HCT116 (cell line): ENCODE measurements around the gene TMED10. TPM values are rescaled to one million over a fixed set of nuclear protein-coding genes. Genes with fewer than 3 reads are reported as not detected.

Experiments
- ATAC-seq: fragments of 200-7000 bp; cut with Tn5 transposase; 2 replicates; pipeline ENCODE4 v1.9.1; 2020; ENCODE audit warnings: mild to moderate bottlenecking, moderate library complexity
- BruUV-seq: library from RNA; stranded (reverse); fragments of 400-500 nt; replicated peaks from 2 replicates; lab custom pipeline; 2021; lab: Mats Ljungman, UMichigan
- CTCF ChIA-PET: fragments of 300-600 bp; sonication (Branson Sonifier 250); formaldehyde crosslinking; loops from one replicate; lab custom pipeline; 2021; ENCODE audit warnings: antibody characterized with exemption; lab: Charles Lee
- POLR2A ChIA-PET: fragments of 300-600, 350-600 bp; sonication (Branson Sonifier 250); formaldehyde crosslinking; loops from one replicate; lab custom pipeline; 2021; ENCODE audit warnings: antibody characterized with exemption; lab: Charles Lee
- RAD21 ChIA-PET, 2 experiments: fragments of 300-600 bp; sonication (Branson Sonifier 250); formaldehyde crosslinking; loops; one replicate each; lab custom pipeline; 2023; ENCODE audit warnings: low total read pairs in 2 of 2; ENCODE audit not compliant: uncharacterized antibody in 2 of 2, unreplicated experiment in 2 of 2, low non-redundant PET in 1 of 2; lab: Charles Lee
- DNase-seq: peaks from one replicate; pipeline ENCODE4 v3.0.0-alpha.2; 2010; ENCODE audit warnings: low read depth, low spot score
- H2AFZ ChIP-seq: fragments of 200-600 bp; shearing (Covaris generic), sonication (generic); 2 replicates; pipeline ENCODE4 v1.6.1; 2017; ENCODE audit warnings: low read depth, mixed run types, mixed read lengths, antibody characterized with exemption, low read length; ENCODE audit not compliant: poor library complexity, severe bottlenecking
- H3K27ac ChIP-seq: 2 replicates; pipeline ENCODE4 v1.5.1; 2012; ENCODE audit warnings: low read depth, low read length
- H3K27me3 ChIP-seq: fragments of 200-600 bp; sonication (generic); 2 replicates; pipeline ENCODE4 v1.6.1; 2016; ENCODE audit warnings: mixed run types, low read length, mixed read lengths; ENCODE audit not compliant: insufficient read depth
- H3K36me3 ChIP-seq, 2 experiments: fragments of 200-500 bp in 1 of 2; fragments of 200-600 bp in 1 of 2; sonication (Bioruptor generic) in 1 of 2; sonication (generic) in 1 of 2; 2 replicates each; pipeline versions ENCODE4 v1.5.1 to v1.6.1; 2014 to 2016; ENCODE audit warnings: low read length in 2 of 2, inconsistent platforms in 1 of 2, mixed read lengths in 1 of 2, mixed run types in 1 of 2; ENCODE audit not compliant: insufficient read depth in 2 of 2, control insufficient read depth in 1 of 2
- H3K4me1 ChIP-seq, 2 experiments: fragments of 200-600 bp in 1 of 2; sonication (generic) in 1 of 2; 2 replicates each; pipeline versions ENCODE4 v1.5.1 to v1.6.1; 2012 to 2017; ENCODE audit warnings: low read length in 2 of 2, inconsistent platforms in 1 of 2, mild to moderate bottlenecking in 1 of 2, mixed read lengths in 1 of 2, mixed run types in 1 of 2, moderate library complexity in 1 of 2; ENCODE audit not compliant: insufficient read depth in 2 of 2, control insufficient read depth in 1 of 2
- H3K4me2 ChIP-seq: fragments of 200-600 bp; sonication (generic); 2 replicates; pipeline ENCODE4 v1.6.1; 2017; ENCODE audit warnings: mixed run types, low read length, mixed read lengths
- H3K4me3 ChIP-seq, 2 experiments: fragments of 200-600 bp in 1 of 2; sonication (generic) in 1 of 2; replicated peaks in 1 of 2; 2 replicates each; pipeline ENCODE4 v1.5.1; 2011 to 2016; ENCODE audit warnings: low read length in 2 of 2, control low read depth in 1 of 2, low read depth in 1 of 2, mild to moderate bottlenecking in 1 of 2, mixed read lengths in 1 of 2, mixed run types in 1 of 2
- H3K79me2 ChIP-seq: fragments of 200-600 bp; sonication (generic); 2 replicates; pipeline ENCODE4 v1.6.1; 2017; ENCODE audit warnings: mild to moderate bottlenecking, mixed run types, low read length, moderate library complexity, mixed read lengths; ENCODE audit not compliant: insufficient read depth
- H3K9ac ChIP-seq: fragments of 200-600 bp; sonication (generic); 2 replicates; pipeline ENCODE4 v1.6.1; 2016; ENCODE audit warnings: low read length, mixed read lengths
- H3K9me2 ChIP-seq: fragments of 200-600 bp; sonication (generic), shearing (Covaris generic); 2 replicates; pipeline ENCODE4 v1.6.1; 2017; ENCODE audit warnings: mixed run types, mild to moderate bottlenecking, moderate library complexity; ENCODE audit not compliant: insufficient read depth
- H3K9me3 ChIP-seq, 2 experiments: fragments of 200-500 bp in 1 of 2; fragments of 200-600 bp in 1 of 2; sonication (Bioruptor generic) in 1 of 2; sonication (generic) in 1 of 2; 2 replicates each; pipeline ENCODE4 v1.6.1; 2014 to 2017; ENCODE audit warnings: low read length in 2 of 2, mixed read lengths in 2 of 2, inconsistent platforms in 1 of 2, low read depth in 1 of 2, mild to moderate bottlenecking in 1 of 2, mixed run types in 1 of 2, moderate library complexity in 1 of 2; ENCODE audit not compliant: control insufficient read depth in 1 of 2, insufficient read depth in 1 of 2
- H4K20me1 ChIP-seq: fragments of 200-600 bp; sonication (generic), shearing (Covaris generic); 2 replicates; pipeline ENCODE4 v1.6.1; 2017; ENCODE audit warnings: mixed run types, mild to moderate bottlenecking, moderate library complexity; ENCODE audit not compliant: insufficient read depth
- CBX3 ChIP-seq: IDR thresholded peaks from 2 replicates; pipeline ENCODE4 v1.6.1; 2012; ENCODE audit warnings: low read depth
- CEBPB ChIP-seq: IDR thresholded peaks from 2 replicates; pipeline ENCODE4 v1.6.1; 2012; ENCODE audit warnings: low read depth
- ELF1 ChIP-seq: IDR thresholded peaks from 2 replicates; pipeline ENCODE4 v1.6.1; 2012; ENCODE audit warnings: low read depth, borderline replicate concordance
- EZH2 ChIP-seq: fragments of 200-600 bp; sonication (generic); IDR thresholded peaks from 2 replicates; pipeline ENCODE4 v1.6.1; 2017; ENCODE audit warnings: antibody characterized with exemption, mixed run types
- FOSL1 ChIP-seq: IDR thresholded peaks from 2 replicates; pipeline ENCODE4 v1.6.1; 2012; ENCODE audit warnings: low read depth
- JUND ChIP-seq: IDR thresholded peaks from 2 replicates; pipeline ENCODE4 v1.6.1; 2012
- POLR2A ChIP-seq: IDR thresholded peaks from 2 replicates; pipeline ENCODE4 v1.7.0; 2011; ENCODE audit warnings: borderline replicate concordance; ENCODE audit not compliant: insufficient read depth, insufficient read length; ENCODE audit errors: extremely low read depth
- POLR2AphosphoS5 ChIP-seq: IDR thresholded peaks from 2 replicates; pipeline ENCODE4 v1.6.1; 2011; ENCODE audit warnings: mild to moderate bottlenecking, low read depth, low read length, moderate library complexity
- SIN3A ChIP-seq: IDR thresholded peaks from 2 replicates; pipeline ENCODE4 v1.6.1; 2012; ENCODE audit warnings: low read depth
- SP1 ChIP-seq: IDR thresholded peaks from 2 replicates; pipeline ENCODE4 v1.6.1; 2012; ENCODE audit warnings: low read depth
- SRF ChIP-seq: IDR thresholded peaks from 2 replicates; pipeline ENCODE4 v1.6.1; 2012; ENCODE audit warnings: low read depth
- YY1 ChIP-seq: IDR thresholded peaks from 2 replicates; pipeline ENCODE4 v1.6.1; 2011; ENCODE audit warnings: low read length, low read depth, moderate library complexity, mild to moderate bottlenecking; ENCODE audit not compliant: insufficient replicate concordance; ENCODE audit errors: extremely low read depth
- ZFX ChIP-seq: fragments of 450-650 bp; IDR thresholded peaks from 2 replicates; pipeline ENCODE4 v1.6.1; 2017
- ZNF274 ChIP-seq: fragments of 200-500 bp; sonication (Bioruptor generic); IDR thresholded peaks from 2 replicates; pipeline ENCODE4 v1.6.1; 2014; ENCODE audit warnings: mild to moderate bottlenecking, low read depth, low read length, inconsistent platforms
- intact Hi-C: fragments of 100-400 bp; cut with micrococcal nuclease; formaldehyde crosslinking; loops from 2 replicates; pipeline ENCODE4 v1.10.0; 2022
- total RNA-seq: library from RNA; stranded (reverse); gene quantifications from one replicate; pipeline ENCODE4 v1.2.1, GENCODE V29; 2021; ENCODE audit not compliant: unreplicated experiment
- TF ChIP-seq, protein P1 (sequence below), 3 experiments: fragments of 200-600 bp in 1 of 3; sonication (generic) in 1 of 3; IDR thresholded peaks in 2 of 3; conservative IDR thresholded peaks in 1 of 3; 2 replicates each; pipeline ENCODE4 v1.5.1; 2012 to 2017; ENCODE audit warnings: low read depth in 2 of 3, low read length in 2 of 3, antibody characterized with exemption in 1 of 3, borderline replicate concordance in 1 of 3, control low read depth in 1 of 3, mild to moderate bottlenecking in 1 of 3, mixed read lengths in 1 of 3, mixed run types in 1 of 3, moderate library complexity in 1 of 3; ENCODE audit not compliant: insufficient read depth in 1 of 3
- TF ChIP-seq, protein P2 (sequence below): IDR thresholded peaks from 2 replicates; pipeline ENCODE4 v1.6.1; 2012
- TF ChIP-seq, protein P3 (sequence below): IDR thresholded peaks from 2 replicates; pipeline ENCODE4 v1.6.1; 2012; ENCODE audit warnings: low read depth

The TMED10 gene
- total RNA-seq, 1 experiment from 2014 or later = 303 TPM

DNA sequence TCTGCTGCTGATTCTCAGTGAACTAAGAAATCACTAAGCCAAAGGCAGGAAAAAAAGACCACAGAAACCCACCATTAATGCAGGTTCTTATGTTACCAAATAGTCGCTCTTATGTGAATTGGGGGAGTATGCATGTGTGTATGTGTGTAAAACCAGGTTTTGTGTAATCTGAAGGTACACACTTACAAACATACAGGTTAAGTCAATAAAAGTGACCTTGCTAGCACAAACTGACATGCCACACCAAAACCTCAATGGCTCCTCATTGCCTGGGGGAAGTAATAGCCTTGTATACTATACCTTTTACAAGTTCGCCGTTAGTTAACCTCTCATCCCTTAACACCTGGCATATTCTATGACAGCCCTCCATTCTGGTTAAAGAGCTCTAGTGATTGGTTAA, 29.8 kb upstream of the TMED10 start (continued):
- TF ChIP-seq, protein P1, sequence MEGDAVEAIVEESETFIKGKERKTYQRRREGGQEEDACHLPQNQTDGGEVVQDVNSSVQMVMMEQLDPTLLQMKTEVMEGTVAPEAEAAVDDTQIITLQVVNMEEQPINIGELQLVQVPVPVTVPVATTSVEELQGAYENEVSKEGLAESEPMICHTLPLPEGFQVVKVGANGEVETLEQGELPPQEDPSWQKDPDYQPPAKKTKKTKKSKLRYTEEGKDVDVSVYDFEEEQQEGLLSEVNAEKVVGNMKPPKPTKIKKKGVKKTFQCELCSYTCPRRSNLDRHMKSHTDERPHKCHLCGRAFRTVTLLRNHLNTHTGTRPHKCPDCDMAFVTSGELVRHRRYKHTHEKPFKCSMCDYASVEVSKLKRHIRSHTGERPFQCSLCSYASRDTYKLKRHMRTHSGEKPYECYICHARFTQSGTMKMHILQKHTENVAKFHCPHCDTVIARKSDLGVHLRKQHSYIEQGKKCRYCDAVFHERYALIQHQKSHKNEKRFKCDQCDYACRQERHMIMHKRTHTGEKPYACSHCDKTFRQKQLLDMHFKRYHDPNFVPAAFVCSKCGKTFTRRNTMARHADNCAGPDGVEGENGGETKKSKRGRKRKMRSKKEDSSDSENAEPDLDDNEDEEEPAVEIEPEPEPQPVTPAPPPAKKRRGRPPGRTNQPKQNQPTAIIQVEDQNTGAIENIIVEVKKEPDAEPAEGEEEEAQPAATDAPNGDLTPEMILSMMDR (IDR thresholded peaks at IDR 0.05 in 2 of 3, conservative IDR thresholded peaks at IDR 0.05 in 1 of 3; ENCODE audit: borderline replicate concordance in 1 of 3, insufficient read depth in 1 of 3, low read depth in 2 of 3, low read length in 2 of 3) = no peak
- TF ChIP-seq CBX3 (no peak), FOSL1 (no peak), JUND (no peak), EZH2 (no peak), ZFX (no peak), YY1 (no peak), ELF1 (no peak), SP1 (no peak), POLR2AphosphoS5 (no peak), ZNF274 (no peak)
- TF ChIP-seq, protein P2, sequence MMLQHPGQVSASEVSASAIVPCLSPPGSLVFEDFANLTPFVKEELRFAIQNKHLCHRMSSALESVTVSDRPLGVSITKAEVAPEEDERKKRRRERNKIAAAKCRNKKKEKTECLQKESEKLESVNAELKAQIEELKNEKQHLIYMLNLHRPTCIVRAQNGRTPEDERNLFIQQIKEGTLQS = no peak

DNA sequence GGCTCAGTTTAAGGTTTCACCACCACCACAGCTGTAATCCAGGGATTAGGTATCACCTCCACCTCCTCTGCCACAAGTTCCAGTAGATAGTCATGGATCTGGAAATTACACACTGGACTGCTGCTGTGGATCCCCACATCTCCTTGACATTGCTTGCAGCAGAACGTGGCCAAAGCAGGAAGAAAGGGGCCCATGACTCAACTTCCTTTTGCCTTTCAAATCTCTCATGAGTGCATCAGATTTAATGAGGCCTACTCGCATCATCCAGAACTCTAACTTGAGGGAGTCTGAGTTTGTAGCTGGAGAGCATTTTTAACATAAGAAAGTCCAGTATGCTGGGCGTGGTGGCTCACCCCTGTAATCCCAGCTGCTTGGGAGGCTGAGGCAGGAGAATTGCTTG, 29.2 kb upstream of the TMED10 start:
- H3K27ac ChIP-seq = no peak overlapping the region
- H3K9me3 ChIP-seq = no peaks in the 10 kb centered on the region
- H3K4me3 ChIP-seq = no peak overlapping the region
- peaks cover 2 to 14% of the 10 kb centered on the region in 2 experiments; a peak in 3 of 4 replicates for H3K4me1 ChIP-seq
- POLR2A ChIA-PET = no interaction called here
- no peak overlapping the region for H3K4me2 ChIP-seq
- no peaks in the 10 kb centered on the region for H3K27me3 ChIP-seq
- CTCF ChIA-PET = no interaction called here
- H3K79me2 ChIP-seq = no peaks in the 10 kb centered on the region
- no peaks in the 10 kb centered on the region for H4K20me1 ChIP-seq
- RAD21 ChIA-PET = no interaction called here
- ATAC-seq (no peak), DNase-seq (no peak)
- no TSS peak for BruUV-seq
- no peaks in the 10 kb centered on the region for H3K36me3 ChIP-seq
- H3K9ac ChIP-seq = no peak overlapping the region
- intact Hi-C loops = no loop called here
- no peak overlapping the region for H2AFZ ChIP-seq
- H3K9me2 ChIP-seq = no peaks in the 10 kb centered on the region
- TF ChIP-seq CEBPB (no peak), JUND (no peak), SP1 (no peak), CBX3 (no peak), ELF1 (no peak), SRF (no peak), SIN3A (no peak), FOSL1 (no peak), EZH2 (no peak), POLR2AphosphoS5 (no peak), ZNF274 (no peak), POLR2A (no peak), YY1 (no peak)
- TF ChIP-seq, protein P2 = no peak
- TF ChIP-seq, protein P3, sequence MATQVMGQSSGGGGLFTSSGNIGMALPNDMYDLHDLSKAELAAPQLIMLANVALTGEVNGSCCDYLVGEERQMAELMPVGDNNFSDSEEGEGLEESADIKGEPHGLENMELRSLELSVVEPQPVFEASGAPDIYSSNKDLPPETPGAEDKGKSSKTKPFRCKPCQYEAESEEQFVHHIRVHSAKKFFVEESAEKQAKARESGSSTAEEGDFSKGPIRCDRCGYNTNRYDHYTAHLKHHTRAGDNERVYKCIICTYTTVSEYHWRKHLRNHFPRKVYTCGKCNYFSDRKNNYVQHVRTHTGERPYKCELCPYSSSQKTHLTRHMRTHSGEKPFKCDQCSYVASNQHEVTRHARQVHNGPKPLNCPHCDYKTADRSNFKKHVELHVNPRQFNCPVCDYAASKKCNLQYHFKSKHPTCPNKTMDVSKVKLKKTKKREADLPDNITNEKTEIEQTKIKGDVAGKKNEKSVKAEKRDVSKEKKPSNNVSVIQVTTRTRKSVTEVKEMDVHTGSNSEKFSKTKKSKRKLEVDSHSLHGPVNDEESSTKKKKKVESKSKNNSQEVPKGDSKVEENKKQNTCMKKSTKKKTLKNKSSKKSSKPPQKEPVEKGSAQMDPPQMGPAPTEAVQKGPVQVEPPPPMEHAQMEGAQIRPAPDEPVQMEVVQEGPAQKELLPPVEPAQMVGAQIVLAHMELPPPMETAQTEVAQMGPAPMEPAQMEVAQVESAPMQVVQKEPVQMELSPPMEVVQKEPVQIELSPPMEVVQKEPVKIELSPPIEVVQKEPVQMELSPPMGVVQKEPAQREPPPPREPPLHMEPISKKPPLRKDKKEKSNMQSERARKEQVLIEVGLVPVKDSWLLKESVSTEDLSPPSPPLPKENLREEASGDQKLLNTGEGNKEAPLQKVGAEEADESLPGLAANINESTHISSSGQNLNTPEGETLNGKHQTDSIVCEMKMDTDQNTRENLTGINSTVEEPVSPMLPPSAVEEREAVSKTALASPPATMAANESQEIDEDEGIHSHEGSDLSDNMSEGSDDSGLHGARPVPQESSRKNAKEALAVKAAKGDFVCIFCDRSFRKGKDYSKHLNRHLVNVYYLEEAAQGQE = no peak
- TF ChIP-seq, protein P1 (IDR thresholded peaks at IDR 0.05 in 2 of 3, conservative IDR thresholded peaks at IDR 0.05 in 1 of 3; ENCODE audit: borderline replicate concordance in 1 of 3, insufficient read depth in 1 of 3, low read depth in 2 of 3, low read length in 2 of 3) = no peak
